SU-DHL-6 (cell line): ENCODE measurements around the gene OR4F15.
"Not testable (repeated sequence)": the region's sequence is repeated elsewhere in the genome, so short reads cannot be mapped to it uniquely, and the experiment has no call there.

Source experiments
- H2AFZ ChIP-seq: fragments of 200-600 bp; sonication (generic); 2 replicates; pipeline ENCODE4 v1.6.1; 2014; ENCODE audit warnings: low read depth, mild to moderate bottlenecking, moderate library complexity, mixed read lengths, antibody characterized with exemption, low read length; ENCODE audit not compliant: severe bottlenecking
- H3F3A ChIP-seq: fragments of 200-600 bp; shearing (Covaris generic); 2 replicates; pipeline ENCODE4 v1.6.0; 2016; ENCODE audit warnings: antibody characterized with exemption, mild to moderate bottlenecking; ENCODE audit not compliant: insufficient read depth
- H3K27ac ChIP-seq: fragments of 200-600 bp; sonication (generic); 2 replicates; pipeline ENCODE4 v1.5.1; 2016; ENCODE audit warnings: low read depth, mild to moderate bottlenecking, low read length, moderate library complexity, mixed read lengths
- H3K27me3 ChIP-seq: fragments of 200-600 bp; sonication (generic), shearing (Covaris generic); 2 replicates; pipeline ENCODE4 v1.6.0; 2014; ENCODE audit warnings: mild to moderate bottlenecking, low read length
- H3K36me3 ChIP-seq: fragments of 200-600 bp; sonication (generic); 2 replicates; pipeline ENCODE4 v1.6.1; 2014; ENCODE audit warnings: mild to moderate bottlenecking, low read length, mixed read lengths
- H3K4me2 ChIP-seq: fragments of 300-600, 200-600 bp; shearing (Covaris generic), sonication (generic); 2 replicates; pipeline ENCODE4 v1.6.0; 2014; ENCODE audit warnings: low read length, low read depth, mild to moderate bottlenecking; ENCODE audit not compliant: poor library complexity, severe bottlenecking
- H3K4me3 ChIP-seq: fragments of 200-600 bp; sonication (generic); 2 replicates; pipeline ENCODE4 v1.5.1; 2014; ENCODE audit warnings: antibody characterized with exemption, low read length, mild to moderate bottlenecking, mixed read lengths; ENCODE audit not compliant: insufficient read depth, poor library complexity, severe bottlenecking
- H3K79me2 ChIP-seq: fragments of 200-600 bp; sonication (generic); 2 replicates; pipeline ENCODE4 v1.6.1; 2014; ENCODE audit warnings: mild to moderate bottlenecking, low read length, moderate library complexity; ENCODE audit not compliant: insufficient read depth
- H3K9ac ChIP-seq: fragments of 200-600 bp; sonication (generic); 2 replicates; pipeline ENCODE4 v1.7.0; 2014; ENCODE audit warnings: mild to moderate bottlenecking, low read length
- H3K9me2 ChIP-seq: fragments of 200-600 bp; sonication (generic); replicated peaks from 2 replicates; pipeline ENCODE4 v1.6.1; 2014; ENCODE audit warnings: low read length; ENCODE audit not compliant: insufficient read depth
- H3K9me3 ChIP-seq: fragments of 200-600 bp; sonication (generic); 2 replicates; pipeline ENCODE4 v1.6.1; 2014; ENCODE audit warnings: low read length, mixed read lengths; ENCODE audit not compliant: insufficient read depth
- H4K20me1 ChIP-seq: fragments of 200-600 bp; sonication (generic); 2 replicates; pipeline ENCODE4 v1.6.1; 2014; ENCODE audit warnings: low read depth, mild to moderate bottlenecking, antibody characterized with exemption, low read length, moderate library complexity, mixed read lengths
- EZH2phosphoT487 ChIP-seq: fragments of 200-600 bp; sonication (generic), shearing (Covaris generic); conservative IDR thresholded peaks from 2 replicates; pipeline ENCODE4 v1.6.1; 2018; ENCODE audit warnings: mild to moderate bottlenecking, antibody characterized with exemption, low read length, moderate library complexity, mixed read lengths
- TF ChIP-seq, protein P1 (sequence below): fragments of 200-600 bp; sonication (generic); IDR thresholded peaks from one replicate; pipeline ENCODE4 v1.5.1; 2017; ENCODE audit warnings: antibody characterized with exemption, mild to moderate bottlenecking, low read length, moderate library complexity; ENCODE audit not compliant: insufficient read depth, poor library complexity, severe bottlenecking

The OR4F15 gene

DNA sequence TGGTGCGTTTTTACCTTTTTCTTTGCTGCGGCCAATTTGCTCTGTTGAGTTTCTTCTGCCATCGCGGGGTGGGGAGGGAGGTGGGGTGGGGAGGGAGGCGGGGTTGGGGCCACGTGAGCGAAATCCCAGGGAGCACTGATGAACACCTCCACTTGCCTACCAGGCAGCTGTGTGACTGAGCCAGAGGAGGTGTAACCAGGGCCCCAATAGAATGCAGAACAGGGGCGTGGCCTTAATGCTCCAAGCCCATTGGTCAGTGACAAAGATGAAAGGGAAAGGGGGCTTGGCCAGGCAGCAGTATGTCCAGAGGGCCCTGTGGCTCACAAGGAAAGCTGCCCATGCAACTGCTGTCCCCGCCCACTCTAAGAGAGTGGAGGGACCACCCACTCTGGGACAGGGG, 30.1 kb upstream of the OR4F15 start:
- no peak for TF ChIP-seq EZH2phosphoT487
- TF ChIP-seq, protein P1, sequence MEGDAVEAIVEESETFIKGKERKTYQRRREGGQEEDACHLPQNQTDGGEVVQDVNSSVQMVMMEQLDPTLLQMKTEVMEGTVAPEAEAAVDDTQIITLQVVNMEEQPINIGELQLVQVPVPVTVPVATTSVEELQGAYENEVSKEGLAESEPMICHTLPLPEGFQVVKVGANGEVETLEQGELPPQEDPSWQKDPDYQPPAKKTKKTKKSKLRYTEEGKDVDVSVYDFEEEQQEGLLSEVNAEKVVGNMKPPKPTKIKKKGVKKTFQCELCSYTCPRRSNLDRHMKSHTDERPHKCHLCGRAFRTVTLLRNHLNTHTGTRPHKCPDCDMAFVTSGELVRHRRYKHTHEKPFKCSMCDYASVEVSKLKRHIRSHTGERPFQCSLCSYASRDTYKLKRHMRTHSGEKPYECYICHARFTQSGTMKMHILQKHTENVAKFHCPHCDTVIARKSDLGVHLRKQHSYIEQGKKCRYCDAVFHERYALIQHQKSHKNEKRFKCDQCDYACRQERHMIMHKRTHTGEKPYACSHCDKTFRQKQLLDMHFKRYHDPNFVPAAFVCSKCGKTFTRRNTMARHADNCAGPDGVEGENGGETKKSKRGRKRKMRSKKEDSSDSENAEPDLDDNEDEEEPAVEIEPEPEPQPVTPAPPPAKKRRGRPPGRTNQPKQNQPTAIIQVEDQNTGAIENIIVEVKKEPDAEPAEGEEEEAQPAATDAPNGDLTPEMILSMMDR, result no peak
- no peaks in the 10 kb centered on the region for H3K79me2 ChIP-seq
- H3K27ac ChIP-seq, result no peak overlapping the region
- no peaks in the 10 kb centered on the region for H3K36me3 ChIP-seq
- no peaks in the 10 kb centered on the region for H3F3A ChIP-seq
- H2AFZ ChIP-seq, result no peak overlapping the region
- no peaks in the 10 kb centered on the region for H3K9me3 ChIP-seq
- no peaks in the 10 kb centered on the region for H3K27me3 ChIP-seq
- no peaks in the 10 kb centered on the region for H4K20me1 ChIP-seq
- no peak overlapping the region for H3K4me2 ChIP-seq
- H3K9me2 ChIP-seq, result no peaks in the 10 kb centered on the region
- no peak overlapping the region for H3K9ac ChIP-seq
- no peak overlapping the region for H3K4me3 ChIP-seq

DNA sequence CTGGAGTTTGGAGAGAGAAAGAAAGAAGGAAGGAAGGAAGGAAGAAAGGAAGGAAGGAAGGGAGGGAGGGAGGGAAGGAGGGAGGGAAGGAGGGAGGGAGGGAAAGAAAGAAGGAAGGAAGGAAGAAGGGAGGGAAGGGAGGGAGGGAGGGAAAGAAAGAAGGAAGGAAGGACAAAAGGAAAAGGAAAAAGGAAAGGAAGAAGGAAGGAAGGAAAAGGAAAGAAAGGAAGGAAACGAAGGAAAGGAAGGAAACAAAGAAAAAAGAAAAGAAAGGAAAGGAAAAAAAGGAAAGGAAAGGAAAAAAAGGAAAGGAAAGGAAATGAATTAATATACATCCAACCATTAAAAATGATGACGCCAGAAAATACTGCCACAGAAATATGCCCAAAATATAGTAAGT, 27.4 kb upstream of the OR4F15 start:
- TF ChIP-seq, protein P1, result no peak
- TF ChIP-seq EZH2phosphoT487, result no peak
- no peaks in the 10 kb centered on the region for H3K27me3 ChIP-seq

DNA sequence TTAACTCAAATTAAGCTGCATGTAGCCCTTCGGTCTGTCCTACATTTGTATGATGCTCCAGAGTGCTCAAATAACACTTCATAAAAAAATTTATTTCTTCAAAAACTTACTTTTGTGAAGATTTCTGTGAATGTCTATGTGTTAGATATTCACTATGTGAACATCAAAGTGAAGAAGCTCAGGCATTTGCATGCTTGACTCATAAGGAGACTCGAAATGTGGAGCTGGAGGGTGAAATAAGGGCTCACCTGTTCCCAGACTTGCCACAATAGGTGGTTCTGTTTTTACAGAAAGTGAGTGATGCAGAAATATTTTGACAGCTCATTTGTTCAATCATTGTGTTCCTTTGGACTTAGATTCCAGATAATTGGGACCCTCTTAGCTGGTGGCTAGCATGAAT, 25.6 kb upstream of the OR4F15 start:
- H3F3A ChIP-seq, H3K4me3 ChIP-seq, H3K79me2 ChIP-seq, H3K27me3 ChIP-seq, H2AFZ ChIP-seq, H3K36me3 ChIP-seq, H3K4me2 ChIP-seq, H3K9me3 ChIP-seq, H4K20me1 ChIP-seq, H3K9ac ChIP-seq, H3K27ac ChIP-seq, H3K9me2 ChIP-seq: not testable (repeated sequence)

More for the DNA sequence above, 27.4 kb upstream of the OR4F15 start:
- no peaks in the 10 kb centered on the region for H4K20me1 ChIP-seq
- H2AFZ ChIP-seq, result no peak overlapping the region
- H3K9me2 ChIP-seq, result no peaks in the 10 kb centered on the region
- no peaks in the 10 kb centered on the region for H3K36me3 ChIP-seq
- no peak overlapping the region for H3K4me2 ChIP-seq
- no peaks in the 10 kb centered on the region for H3K9me3 ChIP-seq
- H3K9ac ChIP-seq, result no peak overlapping the region
- no peak overlapping the region for H3K27ac ChIP-seq
- H3K79me2 ChIP-seq, result no peaks in the 10 kb centered on the region
- H3F3A ChIP-seq, result no peaks in the 10 kb centered on the region
- H3K4me3 ChIP-seq, result no peak overlapping the region

- H2AFZ ChIP-seq, H3K79me2 ChIP-seq, H3K4me3 ChIP-seq, H3K27me3 ChIP-seq, H3K27ac ChIP-seq, H3K4me2 ChIP-seq, H3K9ac ChIP-seq, H3K9me2 ChIP-seq, H3F3A ChIP-seq, H4K20me1 ChIP-seq, H3K9me3 ChIP-seq, H3K36me3 ChIP-seq: not testable (repeated sequence)
Measured at GRCh38 chr15:101788001-101788400, 24.0 kb upstream of the OR4F15 start.

DNA sequence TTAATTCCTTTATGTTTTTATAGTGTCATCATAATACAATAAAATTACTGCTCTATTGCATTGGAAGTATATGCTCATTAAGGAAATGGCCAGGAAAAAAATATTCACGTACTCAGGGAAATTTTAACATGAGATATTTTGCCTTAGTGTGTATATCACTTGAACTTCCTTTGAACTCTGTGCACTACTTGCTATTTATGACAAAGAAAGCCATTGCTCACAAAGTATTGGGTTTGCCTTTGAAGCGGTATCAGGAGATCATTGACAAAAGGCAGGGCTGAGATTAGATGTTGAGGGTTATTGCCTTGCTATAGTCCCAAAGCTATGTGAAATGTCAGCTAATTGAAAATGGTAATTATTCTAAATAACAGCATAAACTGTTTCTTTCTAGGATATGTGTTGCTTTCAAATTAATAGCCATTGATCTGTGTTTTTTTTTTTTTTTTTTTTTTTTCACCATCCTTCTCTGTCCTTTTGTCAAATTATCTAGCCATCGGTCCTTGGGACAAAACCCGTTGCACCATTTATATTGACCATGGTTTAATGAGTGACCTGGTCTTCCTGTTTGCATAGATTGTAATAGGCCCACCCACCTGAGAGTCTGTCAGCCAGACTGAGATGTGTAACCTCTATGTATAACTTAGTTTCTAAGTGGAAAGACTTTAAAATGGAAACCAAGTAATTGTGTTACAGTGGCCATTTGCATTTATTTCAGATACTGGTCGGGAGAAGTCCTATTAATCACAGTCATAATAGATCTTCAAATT, 23.3 kb upstream of the OR4F15 start:
- not testable (repeated sequence) for H3K27ac ChIP-seq, H3K4me2 ChIP-seq, H3K79me2 ChIP-seq, H3K9me2 ChIP-seq, H3K9ac ChIP-seq, H3K9me3 ChIP-seq, H3K36me3 ChIP-seq, H4K20me1 ChIP-seq, H3F3A ChIP-seq, H2AFZ ChIP-seq, H3K4me3 ChIP-seq, H3K27me3 ChIP-seq

DNA sequence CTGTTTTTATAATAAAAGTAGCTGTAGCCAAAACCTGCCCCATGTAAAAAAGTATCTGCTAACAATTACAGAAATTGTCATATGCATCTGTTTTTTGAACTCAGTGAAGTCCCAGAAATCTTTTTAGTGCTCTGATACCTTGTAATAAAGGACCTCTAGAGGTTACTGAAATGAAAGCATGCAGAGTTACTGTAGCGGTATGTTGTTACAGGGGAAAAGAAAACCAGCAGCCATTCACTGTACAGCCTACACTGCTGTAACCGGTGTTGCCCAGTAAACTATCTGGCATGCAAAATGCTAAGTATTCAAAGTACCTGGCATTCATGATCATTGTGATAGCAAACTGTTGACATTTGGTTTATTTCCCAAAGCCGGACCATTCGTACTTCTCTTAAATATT, 21.3 kb upstream of the OR4F15 start:
- H3F3A ChIP-seq, H3K9ac ChIP-seq, H3K79me2 ChIP-seq, H3K4me2 ChIP-seq, H2AFZ ChIP-seq, H3K27ac ChIP-seq, H3K9me3 ChIP-seq, H3K4me3 ChIP-seq, H3K27me3 ChIP-seq, H4K20me1 ChIP-seq, H3K9me2 ChIP-seq, H3K36me3 ChIP-seq: not testable (repeated sequence)
